ACHN (cell line): ENCODE data around the gene TIMM13.
A peak's percentile ranks its signal among the peaks of the same experiment; 100 is the strongest.

Experiments
- DNase-seq: peaks from one replicate; pipeline ENCODE4 v3.0.0-alpha.2; 2015
- in situ Hi-C: cut with HindIII; loops from 2 replicates; pipeline ENCODE4 v1.10.0; 2017; ENCODE audit warnings: low sequenced_read_pairs, low pct_ligation_motif_present, low pct_unique_long_range_greater_than_20kb

Gene TIMM13

GRCh38 chr19:2457394-2458037 lies 30.1 kb upstream of the TIMM13 start:
- in situ Hi-C loops: no loop called here
- DNase-seq: no peak

- in situ Hi-C loops: no loop called here
- peak; percentile 17 for DNase-seq
Measured at GRCh38 chr19:2455851-2456570, 28.6 kb upstream of the TIMM13 start.

GRCh38 chr19:2454962-2455850 lies 27.8 kb upstream of the TIMM13 start:
- no peak for DNase-seq
- in situ Hi-C loops: no loop called here

- in situ Hi-C loops: no loop called here
- DNase-seq: no peak
Measured at GRCh38 chr19:2454199-2454961, 27.0 kb upstream of the TIMM13 start.

- in situ Hi-C loops: no loop called here
- DNase-seq: no peak
Measured at GRCh38 chr19:2453431-2454025, 26.1 kb upstream of the TIMM13 start.

GRCh38 chr19:2451741-2452140 lies 24.4 kb upstream of the TIMM13 start:
- no peak for DNase-seq
- in situ Hi-C loops: no loop called here

GRCh38 chr19:2451138-2451537 lies 23.8 kb upstream of the TIMM13 start:
- DNase-seq: no peak
- in situ Hi-C loops: no loop called here

GRCh38 chr19:2449019-2449418 lies 21.6 kb upstream of the TIMM13 start:
- in situ Hi-C loops: no loop called here
- DNase-seq: no peak

- in situ Hi-C loops: no loop called here
- DNase-seq: no peak
Measured at GRCh38 chr19:2446381-2446780, 19.0 kb upstream of the TIMM13 start.

- no peak for DNase-seq
- in situ Hi-C loops: no loop called here
Measured at GRCh38 chr19:2444251-2445002, 17.0 kb upstream of the TIMM13 start.

- in situ Hi-C loops: no loop called here
- DNase-seq: no peak
Measured at GRCh38 chr19:2443785-2444182, 16.4 kb upstream of the TIMM13 start.

GRCh38 chr19:2443116-2443784 lies 15.9 kb upstream of the TIMM13 start:
- no peak for DNase-seq
- in situ Hi-C loops: no loop called here

GRCh38 chr19:2441096-2441752 lies 13.8 kb upstream of the TIMM13 start:
- DNase-seq: no peak
- in situ Hi-C loops: no loop called here

GRCh38 chr19:2440515-2440914 lies 13.1 kb upstream of the TIMM13 start:
- DNase-seq: no peak
- in situ Hi-C loops: no loop called here

GRCh38 chr19:2438178-2438577 lies 10.8 kb upstream of the TIMM13 start:
- no peak for DNase-seq
- in situ Hi-C loops: no loop called here

- in situ Hi-C loops: no loop called here
- no peak for DNase-seq
Measured at GRCh38 chr19:2436926-2437325, 9.5 kb upstream of the TIMM13 start.

- DNase-seq: no peak
- in situ Hi-C loops: no loop called here
Measured at GRCh38 chr19:2436384-2436783, 9.0 kb upstream of the TIMM13 start.
